Dendritic cell treated with granulocyte-macrophage colony-stimulating factor and Interleukin-4, amounts not matched to agents 40 ng/mL and 50 ng/mL, for 4 days (primary cell): ENCODE results near the gene TAAR8.
"Not testable (repeated sequence)": the region's sequence is repeated elsewhere in the genome, so short reads cannot be mapped to it uniquely, and the experiment has no call there.

Experiments used
- H3K27ac Mint-ChIP-seq: one replicate; pipeline ENCODE4 v1.8.0; 2022; ENCODE audit warnings: mild to moderate bottlenecking, mixed read lengths
- H3K27me3 Mint-ChIP-seq: one replicate; pipeline ENCODE4 v1.8.0; 2022; ENCODE audit warnings: mild to moderate bottlenecking, mixed read lengths
- H3K36me3 Mint-ChIP-seq: one replicate; pipeline ENCODE4 v1.8.0; 2022; ENCODE audit warnings: low read depth, mixed read lengths
- H3K4me1 Mint-ChIP-seq: one replicate; pipeline ENCODE4 v1.8.0; 2022; ENCODE audit warnings: low read depth, mixed read lengths
- H3K4me3 Mint-ChIP-seq: one replicate; pipeline ENCODE4 v1.8.0; 2022; ENCODE audit warnings: mild to moderate bottlenecking, moderate library complexity, mixed read lengths
- H3K9me3 Mint-ChIP-seq: one replicate; pipeline ENCODE4 v1.8.0; 2022; ENCODE audit warnings: mixed read lengths
- intact Hi-C: fragments of 100-400 bp; cut with micrococcal nuclease; formaldehyde crosslinking; loops from one replicate; pipeline ENCODE4 v1.15.0; 2022

Gene TAAR8

DNA sequence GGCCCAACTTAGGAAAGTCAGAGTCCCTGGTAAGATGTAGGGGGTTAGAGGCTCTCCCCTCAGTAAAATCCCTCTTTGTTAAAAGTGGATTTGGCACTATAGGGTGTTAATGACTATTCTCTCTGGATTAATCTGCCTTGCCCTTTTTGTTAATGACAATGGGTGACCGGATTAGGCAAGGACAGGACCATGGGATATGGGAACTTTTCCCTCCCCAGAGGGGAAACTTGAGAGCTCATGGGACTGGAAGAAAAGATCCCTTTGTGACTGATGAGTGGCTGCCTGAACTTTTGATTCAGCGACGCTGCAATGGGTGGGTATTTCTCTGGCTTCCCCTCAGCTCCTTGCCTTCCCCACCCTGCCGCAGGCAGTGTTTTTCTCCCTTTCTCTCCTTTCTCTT, 26.6 kb upstream of the TAAR8 start:
- Mint-ChIP-seq H3K9me3 (no peaks in the 10 kb centered on the region), H3K27ac (no peak overlapping the region), H3K27me3 (peaks cover 8% of the 10 kb centered on the region), H3K36me3 (no peaks in the 10 kb centered on the region), H3K4me3 (no peak overlapping the region), H3K4me1 (peaks cover 4% of the 10 kb centered on the region)
- intact Hi-C loops, result no loop called here

DNA sequence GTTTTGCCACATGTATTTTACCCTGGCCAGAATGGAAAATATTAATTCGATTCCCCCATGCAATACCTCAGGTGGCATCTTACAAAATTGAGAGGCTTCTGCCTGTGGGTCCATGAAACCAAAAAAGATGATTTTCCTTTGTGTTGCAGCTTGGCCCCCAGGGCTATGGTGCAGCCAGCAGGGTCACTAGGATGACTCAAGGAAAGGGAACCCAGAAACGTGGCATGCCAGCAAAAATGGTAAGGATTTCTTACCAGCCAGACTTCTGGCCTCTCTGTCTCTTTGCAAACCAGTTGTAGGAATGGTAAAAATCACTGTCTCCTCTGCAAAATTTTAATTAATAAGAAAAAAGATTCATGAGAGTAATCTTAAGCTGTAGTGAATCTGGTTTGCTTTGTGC, 26.0 kb upstream of the TAAR8 start:
- peaks cover 8% of the 10 kb centered on the region for H3K27me3 Mint-ChIP-seq

DNA sequence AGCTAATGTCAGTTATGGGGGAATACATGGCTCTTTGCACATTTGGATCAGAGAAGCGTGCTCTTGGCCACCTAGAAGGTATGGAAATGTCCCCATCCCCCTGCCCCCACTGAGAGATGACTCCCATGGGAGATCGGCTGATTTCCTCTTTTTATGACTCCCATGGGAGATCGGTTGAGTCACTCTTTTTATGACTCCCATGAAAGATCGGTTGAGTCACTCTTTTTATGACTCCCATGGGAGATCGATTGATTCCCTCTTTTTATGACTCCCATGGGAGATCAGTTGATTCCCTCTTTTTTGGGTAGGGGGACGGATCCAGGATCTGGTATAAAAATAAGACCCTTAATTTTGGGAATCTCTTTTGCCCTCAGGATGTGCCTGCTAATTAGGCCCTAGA, 24.7 kb upstream of the TAAR8 start:
- H3K4me1 Mint-ChIP-seq, result peaks cover 4% of the 10 kb centered on the region
- no peak overlapping the region for H3K27ac Mint-ChIP-seq
- H3K36me3 Mint-ChIP-seq, result no peaks in the 10 kb centered on the region
- no peaks in the 10 kb centered on the region for H3K9me3 Mint-ChIP-seq
- intact Hi-C loops, result no loop called here
- H3K4me3 Mint-ChIP-seq, result no peak overlapping the region
- peaks cover 8% of the 10 kb centered on the region for H3K27me3 Mint-ChIP-seq

More for the DNA sequence above, 26.0 kb upstream of the TAAR8 start:
- Mint-ChIP-seq H3K9me3 (no peaks in the 10 kb centered on the region), H3K4me3 (no peak overlapping the region), H3K27ac (no peak overlapping the region), H3K4me1 (peaks cover 4% of the 10 kb centered on the region), H3K36me3 (no peaks in the 10 kb centered on the region)
- intact Hi-C loops, result no loop called here

DNA sequence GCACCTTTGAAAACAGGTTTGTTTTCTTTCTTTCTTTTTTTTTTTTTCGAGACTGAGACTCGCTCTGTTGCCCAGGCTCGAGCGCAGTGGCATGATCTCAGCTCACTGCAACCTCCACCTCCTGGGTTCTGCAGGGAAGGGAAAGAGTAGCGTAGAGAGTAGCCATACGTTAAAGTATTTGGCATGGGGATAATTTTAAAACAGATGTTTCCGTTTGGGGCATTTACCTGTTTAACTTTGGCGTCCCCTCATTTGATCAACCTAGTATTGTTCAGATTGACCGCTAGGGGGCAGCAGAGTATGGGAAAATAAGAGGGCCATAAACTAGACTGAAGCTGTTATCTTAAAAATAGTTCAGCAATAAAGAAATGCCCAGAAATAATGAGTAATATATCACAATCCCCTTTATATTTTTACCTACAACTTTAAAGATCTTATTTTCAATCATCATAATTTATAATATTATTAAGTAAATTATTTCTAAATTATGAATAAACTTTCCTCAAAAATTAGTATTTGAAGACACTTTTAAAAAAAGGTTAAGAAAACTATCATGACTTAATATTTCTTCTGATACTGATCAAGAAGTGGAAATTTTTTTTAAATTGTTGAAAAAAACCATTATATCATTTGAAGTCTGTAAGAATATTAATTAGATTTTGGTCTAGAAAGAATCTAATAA, 22.0 kb upstream of the TAAR8 start:
- Mint-ChIP-seq H3K27me3 (peaks cover 5% of the 10 kb centered on the region), H3K9me3 (peaks cover 9% of the 10 kb centered on the region), H3K4me3 (peak overlapping the region; percentile 28), H3K27ac (no peak overlapping the region), H3K4me1 (peaks cover 9% of the 10 kb centered on the region), H3K36me3 (no peaks in the 10 kb centered on the region)
- intact Hi-C loops, result loop anchor here (2.0 to 5.0 kb wide), 2 partner anchors 137 to 238 kb away; no protein-coding TSS in a partner anchor

DNA sequence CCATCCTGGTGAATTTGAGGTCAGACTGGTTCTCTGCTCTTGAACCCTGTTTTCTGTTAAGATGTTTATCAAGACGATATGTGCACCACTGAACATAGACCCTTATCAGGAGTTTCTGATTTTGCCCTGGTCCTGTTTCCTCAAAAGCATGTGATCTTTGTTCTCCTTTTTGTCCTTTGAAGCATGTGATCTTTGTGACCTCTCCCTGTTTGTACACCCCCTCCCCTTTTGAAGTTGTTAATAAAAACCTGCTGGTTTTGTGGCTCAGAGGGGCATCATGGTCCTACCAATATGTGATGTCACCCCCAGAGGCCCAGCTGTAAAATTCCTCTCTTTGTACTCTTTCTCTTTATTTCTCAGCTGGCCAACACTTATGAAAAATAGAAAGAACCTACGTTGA, 17.9 kb upstream of the TAAR8 start:
- not testable (repeated sequence) for H3K27ac Mint-ChIP-seq, H3K36me3 Mint-ChIP-seq, H3K4me1 Mint-ChIP-seq, H3K9me3 Mint-ChIP-seq, H3K4me3 Mint-ChIP-seq
- intact Hi-C loops, result loop anchor here (5.0 kb wide), 1 partner anchor 133 kb away; no protein-coding TSS in a partner anchor
- peaks cover 15% of the 10 kb centered on the region for H3K27me3 Mint-ChIP-seq

DNA sequence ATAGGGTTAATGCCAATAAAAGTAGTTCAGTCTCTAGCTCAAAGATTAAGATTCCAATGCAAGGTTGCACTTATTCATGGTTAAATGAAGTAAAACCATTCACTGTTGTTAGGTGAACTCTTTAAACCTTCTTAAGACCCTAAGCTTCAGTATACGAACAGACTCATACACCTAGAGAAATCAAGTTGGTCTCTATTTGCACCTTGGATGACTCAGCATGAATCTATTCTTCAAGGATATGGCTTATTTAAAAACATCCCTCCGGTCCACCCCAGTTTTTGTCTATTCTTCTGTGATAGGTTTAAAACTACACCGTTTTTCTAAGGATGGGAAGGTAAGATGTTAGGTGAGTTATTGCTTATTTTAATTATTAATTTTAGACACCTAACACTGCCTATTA, 15.3 kb upstream of the TAAR8 start:
- Mint-ChIP-seq H3K4me3 (no peak overlapping the region), H3K9me3 (peaks cover 9% of the 10 kb centered on the region), H3K4me1 (peaks cover 6% of the 10 kb centered on the region), H3K27me3 (peaks cover 24% of the 10 kb centered on the region), H3K36me3 (no peaks in the 10 kb centered on the region), H3K27ac (no peak overlapping the region)
- intact Hi-C loops, result no loop called here

DNA sequence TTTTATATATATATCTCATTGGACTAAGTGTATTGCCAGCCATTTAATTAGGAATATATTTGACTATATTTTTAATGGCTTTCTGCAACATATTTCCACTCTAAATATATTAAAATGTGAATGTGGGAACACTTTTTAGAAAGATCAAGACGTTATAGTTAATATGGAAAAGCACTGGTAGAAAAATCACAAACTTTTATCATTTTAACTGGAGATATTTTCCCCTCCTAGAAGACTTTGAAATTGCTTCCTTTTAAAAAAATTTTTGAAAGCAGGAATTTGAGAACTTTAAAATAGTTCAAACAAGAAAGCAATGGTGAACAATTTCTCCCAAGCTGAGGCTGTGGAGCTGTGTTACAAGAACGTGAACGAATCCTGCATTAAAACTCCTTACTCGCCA, 14.5 kb upstream of the TAAR8 start, which contains the start of gene TAAR9:
TSS of gene TAAR9 (plus strand) at position 301 of the 400 bp plus-strand sequence. CDS start at position 314, 13 bp downstream.
- intact Hi-C loops, result no loop called here
- no peak within 1 kb of the TSS for H3K27ac Mint-ChIP-seq
- no peaks in the 10 kb centered on the region for H3K36me3 Mint-ChIP-seq
- peaks cover 9% of the 10 kb centered on the region for H3K9me3 Mint-ChIP-seq
- no peak within 1 kb of the TSS for H3K4me3 Mint-ChIP-seq
- peaks cover 24% of the 10 kb centered on the region for H3K27me3 Mint-ChIP-seq
- peaks cover 6% of the 10 kb centered on the region for H3K4me1 Mint-ChIP-seq

DNA sequence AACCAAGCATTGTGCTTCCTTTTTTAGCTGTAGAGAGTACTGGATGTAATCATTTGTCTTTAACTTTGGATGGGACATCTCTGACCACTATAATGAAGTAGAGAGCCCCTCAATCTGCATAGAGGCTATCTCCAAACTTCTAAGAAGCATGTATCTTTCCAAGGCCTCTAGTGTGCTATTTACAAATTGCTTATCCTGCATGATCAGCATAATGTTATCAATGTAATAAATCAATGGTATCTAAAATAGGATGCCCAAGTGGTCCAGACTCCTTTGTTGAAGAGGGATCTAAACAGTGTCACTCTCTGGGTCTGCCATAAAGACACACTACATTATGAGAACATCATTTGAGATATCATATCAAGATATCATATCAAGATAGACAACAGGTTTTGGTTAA, 7.6 kb upstream of the TAAR8 start:
- H3K27me3 Mint-ChIP-seq, result peaks cover 11% of the 10 kb centered on the region
- no peaks in the 10 kb centered on the region for H3K9me3 Mint-ChIP-seq
- no peaks in the 10 kb centered on the region for H3K36me3 Mint-ChIP-seq
- peaks cover 5% of the 10 kb centered on the region for H3K4me1 Mint-ChIP-seq
- no peak overlapping the region for H3K4me3 Mint-ChIP-seq
- intact Hi-C loops, result no loop called here
- H3K27ac Mint-ChIP-seq, result no peak overlapping the region

DNA sequence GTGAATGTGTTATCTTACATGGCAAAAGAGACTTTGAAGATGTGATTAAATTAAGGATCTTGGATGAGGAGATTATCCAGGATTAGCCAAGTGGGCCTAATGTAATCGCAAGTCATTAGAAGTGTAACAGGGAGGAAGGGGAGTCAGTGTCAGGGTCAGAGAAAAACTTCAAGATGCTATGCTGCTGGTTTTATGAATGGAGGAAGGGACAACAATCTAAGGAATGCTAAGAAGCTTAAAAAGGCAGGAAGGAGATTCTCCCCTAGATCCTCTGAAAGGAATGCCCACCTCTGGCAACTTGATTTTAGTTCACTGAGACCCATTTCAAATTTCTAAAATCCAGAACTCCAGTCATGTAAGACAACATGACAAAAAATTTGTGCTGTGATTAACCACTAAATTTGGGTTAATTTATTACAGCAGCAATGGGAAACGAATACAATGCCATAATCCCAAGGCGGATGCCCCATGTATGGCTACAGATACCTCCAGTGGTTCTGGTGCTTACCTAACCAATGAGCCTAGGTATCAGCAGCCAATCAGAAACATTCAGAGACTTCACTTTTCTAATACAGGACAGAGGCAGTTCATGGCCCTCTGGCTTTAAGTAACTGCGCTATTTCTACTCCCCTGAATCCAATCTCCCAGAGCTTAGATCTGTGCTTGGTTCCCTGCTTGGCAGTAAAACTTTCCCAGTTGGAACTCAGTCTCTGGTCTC, 3.6 kb upstream of the TAAR8 start:
- Mint-ChIP-seq H3K36me3 (no peaks in the 10 kb centered on the region), H3K9me3 (no peaks in the 10 kb centered on the region), H3K4me1 (peaks cover 5% of the 10 kb centered on the region), H3K4me3 (no peak overlapping the region), H3K27me3 (peaks cover 3% of the 10 kb centered on the region), H3K27ac (no peak overlapping the region)
- intact Hi-C loops, result no loop called here

DNA sequence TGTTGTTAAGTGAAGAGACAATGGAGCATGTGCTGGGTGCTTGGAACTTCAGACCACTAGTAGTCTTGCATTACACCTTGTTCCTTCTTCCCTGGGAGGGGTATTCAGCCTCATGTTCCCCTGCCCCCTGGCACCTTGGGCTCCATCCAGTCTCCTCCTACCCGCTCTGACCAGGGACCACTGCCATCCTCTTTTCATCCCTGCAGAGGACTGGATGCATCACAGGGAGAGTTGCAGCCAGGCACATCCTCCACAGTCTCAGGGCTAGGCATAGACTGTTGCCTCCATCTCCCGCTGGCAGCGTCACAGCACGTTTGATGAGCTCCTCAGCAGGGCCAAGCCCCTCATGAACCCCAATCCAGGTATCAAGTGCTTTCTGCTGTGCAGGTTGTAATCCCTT, 1.3 kb upstream of the TAAR8 start:
- Mint-ChIP-seq H3K27ac (no peak overlapping the region), H3K36me3 (no peaks in the 10 kb centered on the region), H3K4me3 (no peak overlapping the region), H3K27me3 (peaks cover 3% of the 10 kb centered on the region), H3K4me1 (peaks cover 5% of the 10 kb centered on the region), H3K9me3 (no peaks in the 10 kb centered on the region)
- intact Hi-C loops, result no loop called here

DNA sequence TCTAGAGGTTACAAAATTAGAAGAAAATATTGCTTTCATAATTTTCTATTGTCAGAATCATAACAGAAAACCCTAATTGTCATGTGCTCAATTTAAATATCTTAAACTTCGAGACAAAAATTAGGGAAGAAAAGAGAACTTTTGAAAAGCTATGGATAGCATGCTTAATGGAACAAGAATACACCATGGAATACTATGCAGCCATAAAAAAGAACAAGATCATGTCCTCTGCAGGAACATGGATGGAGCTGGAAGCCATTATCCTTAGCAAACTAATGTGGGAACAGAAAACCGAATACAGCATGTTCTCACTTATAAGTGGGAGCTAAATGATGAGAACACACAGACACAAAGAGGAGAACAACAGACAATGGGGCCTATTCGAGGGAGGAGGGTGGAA, 7.6 kb downstream of the TAAR8 start:
- not testable (repeated sequence) for H3K4me3 Mint-ChIP-seq, H3K27me3 Mint-ChIP-seq

DNA sequence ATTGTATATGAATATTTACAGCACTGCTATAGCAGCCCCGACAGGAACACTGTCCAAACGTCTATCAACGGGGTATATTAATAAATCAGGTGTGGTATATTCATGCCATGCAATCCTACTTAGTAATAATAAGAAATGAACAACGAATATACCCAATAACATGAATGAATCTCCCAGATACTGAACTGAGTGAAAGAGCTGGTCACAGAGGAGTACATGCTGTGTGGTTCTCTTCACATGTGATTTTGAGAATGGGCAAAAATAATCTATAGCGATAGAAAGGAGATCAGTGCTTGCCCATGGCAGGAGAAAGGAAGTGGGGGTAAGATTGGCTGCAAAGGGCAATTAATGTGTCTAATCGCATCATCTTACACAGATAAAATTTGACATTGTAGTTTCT, 13.9 kb downstream of the TAAR8 start:
- Mint-ChIP-seq H3K27ac (no peak overlapping the region), H3K9me3 (no peaks in the 10 kb centered on the region), H3K4me3 (no peak overlapping the region), H3K36me3 (no peaks in the 10 kb centered on the region), H3K4me1 (peaks cover under 1% of the 10 kb centered on the region), H3K27me3 (peaks cover 12% of the 10 kb centered on the region)
- intact Hi-C loops, result no loop called here

More for the DNA sequence above, 7.6 kb downstream of the TAAR8 start:
- H3K27ac Mint-ChIP-seq, H3K4me1 Mint-ChIP-seq, intact Hi-C loops, H3K36me3 Mint-ChIP-seq, H3K9me3 Mint-ChIP-seq: not testable (repeated sequence)

DNA sequence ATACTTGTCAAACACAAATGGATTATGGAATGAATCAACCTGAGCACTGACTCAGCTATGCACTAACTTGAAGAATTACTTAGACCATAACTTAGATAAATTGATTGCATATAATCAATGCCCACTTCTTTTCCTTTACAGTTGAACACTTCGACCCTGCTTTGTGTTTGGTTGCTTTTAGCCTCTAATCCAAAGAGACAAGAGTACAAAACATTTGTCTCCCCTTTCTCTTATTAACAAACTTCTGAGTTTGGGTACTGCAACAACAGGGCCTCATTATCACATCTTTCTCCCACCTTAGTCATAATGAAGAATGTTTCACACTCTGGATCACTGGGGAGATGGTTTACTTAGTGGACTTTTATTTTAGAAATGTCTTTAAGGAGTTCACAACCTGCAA, 15.1 kb downstream of the TAAR8 start:
- H3K36me3 Mint-ChIP-seq, result no peaks in the 10 kb centered on the region

DNA sequence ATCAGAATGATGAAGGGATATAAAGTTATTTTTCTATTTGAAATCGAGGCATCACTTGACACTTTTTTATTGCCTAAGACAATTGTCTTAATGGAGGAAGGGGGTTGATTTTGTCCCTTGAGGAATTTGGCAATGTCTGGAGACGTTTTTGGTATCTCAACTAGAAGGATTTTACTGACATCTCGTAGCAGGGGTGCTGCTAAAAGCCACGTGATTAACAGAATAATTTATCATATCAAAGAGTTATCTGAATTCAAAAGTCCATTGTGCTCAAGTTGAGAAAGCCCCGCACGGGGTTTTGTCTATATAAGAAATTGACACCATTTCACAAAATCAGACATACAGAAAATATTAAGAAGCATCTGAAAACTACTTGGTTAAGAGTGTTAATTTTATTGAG, 16.1 kb downstream of the TAAR8 start:
- Mint-ChIP-seq H3K4me1 (peaks cover 9% of the 10 kb centered on the region), H3K36me3 (no peaks in the 10 kb centered on the region), H3K27ac (no peak overlapping the region), H3K27me3 (peaks cover 9% of the 10 kb centered on the region), H3K4me3 (no peak overlapping the region), H3K9me3 (no peaks in the 10 kb centered on the region)
- intact Hi-C loops, result no loop called here

More for the DNA sequence above, 15.1 kb downstream of the TAAR8 start:
- H3K9me3 Mint-ChIP-seq, result no peaks in the 10 kb centered on the region
- H3K4me1 Mint-ChIP-seq, result peaks cover 9% of the 10 kb centered on the region
- peaks cover 12% of the 10 kb centered on the region for H3K27me3 Mint-ChIP-seq
- H3K27ac Mint-ChIP-seq, result no peak overlapping the region
- H3K4me3 Mint-ChIP-seq, result no peak overlapping the region
- intact Hi-C loops, result no loop called here
